ENCODE data around the gene WIZ.
"Not testable (repeated sequence)": the region's sequence is repeated elsewhere in the genome, so short reads cannot be mapped to it uniquely, and the experiment has no call there.

Gene WIZ

DNA sequence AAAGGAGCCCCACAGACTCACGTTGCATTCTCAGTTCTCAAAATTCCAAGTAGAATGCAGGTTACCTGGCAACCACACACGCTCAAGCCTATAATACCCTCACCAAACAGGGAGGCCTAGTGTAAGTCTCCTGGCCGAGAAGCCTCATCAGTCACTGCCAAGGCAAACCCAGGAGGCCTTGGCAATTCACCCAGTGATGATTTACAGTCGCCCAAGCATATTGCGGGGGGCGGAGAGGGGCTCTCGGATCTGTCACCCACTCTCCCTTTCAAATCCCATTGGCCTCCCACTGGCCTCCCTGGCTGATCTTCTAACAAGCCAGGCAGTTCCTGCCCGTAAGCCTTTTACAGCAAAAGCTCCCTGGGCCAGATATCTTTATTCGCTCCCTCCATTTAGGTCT lies 32.1 kb downstream of the WIZ start:
- FAIRE-seq (no peak), DNase-seq (ENCODE audit: insufficient read length, low spot score) (no peak)

DNA sequence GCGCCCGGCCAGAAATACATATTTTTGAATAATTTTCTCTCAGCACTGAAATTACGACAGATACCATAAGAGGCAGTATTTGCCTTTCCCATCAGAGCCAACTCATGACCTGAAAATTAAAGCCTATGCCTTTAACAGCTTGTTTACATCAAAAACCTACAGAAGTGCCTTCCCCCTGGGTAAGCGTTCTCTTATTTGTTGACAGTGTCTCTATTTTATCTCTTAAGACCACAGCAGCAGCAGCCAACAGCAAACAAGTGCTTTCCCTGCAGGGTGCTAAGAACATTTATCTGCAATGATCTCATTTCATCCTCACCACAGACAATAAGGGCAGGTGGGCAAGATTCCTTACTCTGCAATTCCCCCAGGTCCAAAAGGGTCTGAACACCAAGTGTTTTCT lies 36.9 kb downstream of the WIZ start:
- DNase-seq (ENCODE audit: insufficient read length, low spot score) = no peak

DNA sequence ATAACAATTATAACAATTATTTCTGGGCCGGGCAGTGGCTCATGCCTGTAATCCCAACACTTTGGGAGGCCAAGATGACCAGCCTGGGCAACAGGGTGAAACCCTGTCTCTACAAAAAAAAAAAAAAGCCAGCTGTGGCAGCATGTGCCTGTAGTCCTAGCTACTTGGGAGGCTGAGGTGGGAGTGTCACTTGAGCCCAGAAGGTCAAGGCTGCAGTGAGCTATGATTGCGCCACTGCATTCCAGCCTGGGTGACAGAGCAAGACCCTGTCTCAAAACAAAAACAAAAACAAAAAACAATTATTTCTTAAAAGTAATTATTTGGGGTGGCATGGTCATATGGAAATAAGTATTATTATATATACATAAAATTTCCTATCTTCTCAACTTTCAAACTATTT lies 38.4 kb downstream of the WIZ start:
- not testable (repeated sequence) for FAIRE-seq; DNase-seq (ENCODE audit: insufficient read length, low spot score)

More for the DNA sequence above, 36.9 kb downstream of the WIZ start:
- no peak for FAIRE-seq

DNA sequence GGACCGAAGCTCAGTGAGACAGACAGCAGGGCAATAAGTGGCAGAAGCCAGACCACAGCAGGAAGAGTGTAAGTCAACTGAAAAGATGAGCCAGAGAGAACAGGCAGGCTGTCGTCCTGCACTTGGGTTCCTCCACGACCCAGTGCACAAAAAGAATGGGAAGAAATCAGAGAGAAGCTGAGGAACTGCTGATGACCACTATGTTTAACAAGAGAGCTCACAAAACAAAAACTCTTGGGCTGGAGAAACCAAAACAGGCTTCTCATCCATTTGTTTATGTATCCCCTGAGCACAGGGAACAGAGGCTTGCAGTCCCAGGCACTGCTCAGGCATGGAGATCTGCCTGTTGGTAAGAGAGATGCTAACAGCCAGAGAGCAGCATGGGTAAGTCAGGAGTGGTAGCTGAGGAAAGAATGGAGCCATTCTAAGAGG lies 45.0 kb downstream of the WIZ start:
- no peak for DNase-seq (ENCODE audit: insufficient read length, low spot score)
- no peak for FAIRE-seq

DNA sequence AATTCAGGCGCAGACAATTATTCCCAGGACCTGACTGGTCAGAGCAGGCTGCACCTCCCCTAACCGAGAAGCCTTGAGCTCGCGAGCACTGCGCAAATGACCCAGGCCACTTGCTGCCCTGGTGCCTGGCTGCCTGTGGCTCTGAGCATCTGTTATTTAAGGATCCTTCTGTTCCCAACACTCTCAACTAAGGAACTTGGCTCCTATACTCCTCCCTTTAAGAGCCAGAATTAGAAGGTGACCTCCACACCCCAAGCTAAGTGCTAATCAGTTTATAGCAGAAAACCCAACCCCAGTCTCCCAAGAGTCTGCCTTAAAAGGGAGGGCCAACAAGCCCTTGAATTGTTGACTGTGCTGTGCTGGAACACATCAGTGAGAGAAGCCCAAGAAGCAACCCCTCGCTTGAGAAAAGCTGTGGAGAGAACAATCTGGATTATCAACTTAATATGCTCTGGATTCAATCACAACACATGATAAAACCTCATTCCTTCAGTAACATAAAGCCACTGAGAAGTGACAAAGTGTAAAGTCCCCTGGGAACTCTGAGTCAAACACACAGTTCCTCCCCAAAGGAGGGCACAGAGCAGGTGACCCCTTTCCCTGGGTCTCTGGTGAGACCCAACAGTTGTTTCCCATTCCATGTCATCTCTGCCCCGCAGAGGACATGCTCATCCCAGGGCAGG lies 45.5 kb downstream of the WIZ start:
- FAIRE-seq (no peak), DNase-seq (ENCODE audit: insufficient read length, low spot score) (no peak)

DNA sequence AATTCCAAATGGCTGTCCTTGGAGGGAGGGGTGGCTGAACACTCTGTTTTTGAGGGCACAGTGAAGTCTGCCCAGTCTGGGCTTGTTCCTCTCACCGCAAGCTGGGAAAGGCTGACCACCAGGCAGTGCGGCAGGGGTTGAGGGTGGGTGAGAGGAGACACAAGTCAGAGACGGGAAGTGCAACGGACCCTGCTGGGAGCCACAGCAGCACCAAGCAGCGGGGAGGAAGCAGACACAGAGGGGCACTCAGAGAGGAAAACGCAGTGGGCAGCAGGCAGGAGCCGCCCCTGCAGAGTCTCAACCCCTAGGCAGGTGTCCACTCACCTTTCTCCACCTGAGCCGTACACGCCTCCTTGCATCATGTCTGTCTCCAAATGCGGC lies 46.6 kb downstream of the WIZ start:
- no peak for FAIRE-seq
- DNase-seq (ENCODE audit: insufficient read length, low spot score) = no peak

- no peak for DNase-seq (ENCODE audit: insufficient read length, low spot score)
- no peak for FAIRE-seq
These were observed 47.2 kb downstream of the WIZ start for GRCh38 chr19:15402411-15403150.

GRCh38 chr19:15401397-15401710 lies 48.4 kb downstream of the WIZ start:
- no peak for FAIRE-seq
- no peak for DNase-seq (ENCODE audit: insufficient read length, low spot score)

DNA sequence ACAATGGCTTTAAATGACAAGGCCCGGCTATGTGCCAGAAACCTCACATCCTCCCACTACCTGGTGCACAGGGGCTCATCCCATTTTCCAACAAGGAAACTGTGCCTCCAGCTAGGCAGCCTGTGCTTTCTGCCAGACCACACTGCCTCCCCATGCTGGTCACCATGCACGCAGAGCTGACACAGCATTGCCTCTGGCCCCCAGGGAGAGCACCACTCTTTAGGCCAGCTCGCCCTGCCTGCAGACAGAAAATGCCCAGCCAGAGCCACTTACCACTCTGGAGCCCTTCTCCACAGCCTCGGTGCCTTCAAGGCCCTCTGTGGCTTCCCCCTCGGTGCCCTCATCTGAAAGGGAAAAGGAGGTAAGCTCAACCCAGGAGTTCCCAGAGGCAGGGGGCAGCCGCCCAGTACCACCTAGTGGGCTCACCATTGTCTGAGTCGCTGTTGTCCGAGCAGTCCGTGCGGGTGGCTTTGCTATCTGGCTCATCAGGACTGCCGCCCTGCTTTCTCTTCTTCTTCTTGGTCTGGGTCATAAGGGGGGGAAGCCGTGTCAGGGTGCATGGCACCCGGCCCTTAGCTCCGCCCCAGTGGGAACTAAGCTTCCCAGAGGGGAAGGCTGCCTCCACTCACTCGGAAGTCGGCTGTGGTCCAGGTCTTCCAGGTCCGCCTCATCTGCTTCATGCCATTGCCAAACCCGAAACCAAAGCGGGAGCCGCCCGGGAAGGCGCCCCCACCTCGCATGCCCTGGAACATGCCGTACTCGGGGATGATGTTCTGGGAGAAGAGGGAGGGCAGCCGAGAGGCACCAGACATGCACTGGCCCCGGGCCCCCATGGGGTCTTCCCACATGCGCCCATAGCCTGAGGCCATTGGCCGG lies 49.0 kb downstream of the WIZ start:
- FAIRE-seq (no peak), DNase-seq (ENCODE audit: insufficient read length, low spot score) (no peak)

GRCh38 chr19:15399635-15400034 lies 50.1 kb downstream of the WIZ start:
- FAIRE-seq (no peak), DNase-seq (ENCODE audit: insufficient read length, low spot score) (no peak)

GRCh38 chr19:15399234-15399515 lies 50.6 kb downstream of the WIZ start:
- no peak for FAIRE-seq

GRCh38 chr19:15398501-15399233 lies 51.1 kb downstream of the WIZ start:
- FAIRE-seq (no peak), DNase-seq (ENCODE audit: insufficient read length, low spot score) (no peak)

More at GRCh38 chr19:15399234-15399515, 50.6 kb downstream of the WIZ start:
- DNase-seq (ENCODE audit: insufficient read length, low spot score) = no peak

DNA sequence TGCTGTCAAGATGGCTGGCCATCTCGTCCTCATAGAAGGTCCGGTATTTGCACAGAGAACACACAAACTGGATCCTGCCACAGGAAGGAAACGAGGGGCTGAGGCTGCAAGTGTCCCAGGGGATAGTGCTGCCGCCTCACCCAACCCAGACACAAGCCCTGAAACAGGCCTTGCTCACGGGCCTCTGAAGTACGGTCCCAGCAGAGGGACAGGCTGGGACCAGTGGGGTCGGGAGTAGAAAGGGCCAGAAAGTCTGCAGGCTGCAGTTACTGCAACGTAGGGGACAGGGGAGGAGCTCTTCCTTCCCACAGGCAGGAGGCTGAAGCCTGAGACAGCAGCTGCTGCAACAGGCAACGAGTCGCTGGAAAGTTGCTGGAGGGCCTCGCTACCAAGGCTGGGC lies 52.0 kb downstream of the WIZ start:
- no peak for FAIRE-seq

DNA sequence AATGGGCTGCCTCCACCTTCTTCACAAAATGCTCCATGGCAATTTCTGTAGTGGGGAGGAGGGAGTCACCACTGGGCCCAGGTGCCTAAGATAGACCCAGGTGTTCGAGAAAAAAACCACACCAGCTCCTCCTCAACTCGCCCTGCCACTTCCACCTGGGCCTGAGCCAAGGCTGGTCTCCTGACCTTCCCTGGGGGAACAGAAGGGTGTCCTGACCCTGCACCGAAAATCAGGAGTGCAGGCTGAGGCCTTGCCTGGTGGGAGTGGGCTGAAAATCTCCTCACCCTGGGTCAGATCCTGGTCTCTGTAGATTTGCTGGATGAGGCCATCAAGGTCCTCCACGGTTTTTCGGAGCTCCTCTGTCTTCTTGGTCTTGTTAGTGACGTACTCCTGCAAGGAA lies 52.5 kb downstream of the WIZ start:
- no peak for DNase-seq (ENCODE audit: insufficient read length, low spot score)
- FAIRE-seq = no peak

More for the DNA sequence above, 52.0 kb downstream of the WIZ start:
- DNase-seq (ENCODE audit: insufficient read length, low spot score) = no peak

DNA sequence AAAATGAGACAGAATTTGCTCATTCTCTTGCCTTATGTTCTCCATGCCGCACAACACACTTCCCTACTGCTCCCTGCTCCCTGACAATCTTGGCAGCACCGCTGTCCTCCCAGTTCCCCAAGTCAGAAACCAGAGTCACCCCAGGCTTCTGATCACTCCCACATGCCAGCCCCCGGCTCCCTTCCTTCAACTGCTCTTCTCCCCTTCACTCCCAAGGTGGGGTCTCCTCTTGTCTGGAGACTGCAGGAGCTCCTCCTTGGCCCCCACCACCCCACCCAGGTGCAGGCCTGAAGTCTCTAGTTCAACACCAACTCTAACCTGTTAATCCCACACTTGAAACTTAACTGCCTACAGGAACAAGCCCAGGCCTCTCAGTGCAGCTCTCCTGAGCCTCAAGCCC lies 53.3 kb downstream of the WIZ start:
- DNase-seq (ENCODE audit: insufficient read length, low spot score) (no peak), FAIRE-seq (no peak)

DNA sequence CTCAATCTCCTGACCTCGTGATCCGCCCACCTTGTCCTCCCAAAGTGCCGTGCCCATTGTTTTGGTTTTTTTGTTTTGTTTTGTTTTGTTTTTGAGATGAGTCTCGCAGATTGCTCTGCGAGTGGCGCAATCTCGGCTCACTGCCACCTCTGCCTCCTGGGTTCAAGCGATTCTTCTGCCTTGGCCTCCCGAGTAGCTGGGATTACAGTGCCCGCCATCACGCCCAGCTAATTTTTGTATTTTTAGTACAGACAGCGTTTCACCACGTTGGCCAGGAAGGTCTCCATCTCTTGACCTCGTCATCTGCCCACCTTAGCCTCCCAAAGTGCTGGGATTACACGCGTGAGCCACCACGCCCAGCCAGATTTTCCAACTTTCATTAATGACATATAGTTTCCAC lies 54.5 kb downstream of the WIZ start:
- not testable (repeated sequence) for FAIRE-seq; DNase-seq (ENCODE audit: insufficient read length, low spot score)

DNA sequence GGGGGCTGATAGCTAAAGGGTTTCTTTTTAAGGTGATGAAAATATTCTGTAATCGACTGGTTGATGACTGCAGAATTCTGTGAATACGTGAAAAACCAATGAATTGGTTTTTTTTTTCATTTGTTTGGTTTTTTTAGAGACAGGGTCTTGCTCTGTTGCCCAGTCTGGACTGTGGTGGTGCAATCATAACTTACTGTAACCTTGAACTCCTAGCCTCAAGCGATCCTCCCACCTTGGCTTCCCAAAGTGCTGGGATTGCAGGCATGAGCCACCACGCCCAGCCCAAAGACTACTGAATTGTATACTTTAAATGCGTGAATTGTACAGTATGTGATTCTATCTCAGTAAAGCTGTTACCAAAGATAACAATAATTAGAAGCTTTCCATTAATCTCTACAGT lies 55.3 kb downstream of the WIZ start:
- no peak for FAIRE-seq

GRCh38 chr19:15393963-15394362 lies 55.8 kb downstream of the WIZ start:
- DNase-seq (ENCODE audit: insufficient read length, low spot score) = no peak
- no peak for FAIRE-seq

More for the DNA sequence above, 55.3 kb downstream of the WIZ start:
- no peak for DNase-seq (ENCODE audit: insufficient read length, low spot score)

DNA sequence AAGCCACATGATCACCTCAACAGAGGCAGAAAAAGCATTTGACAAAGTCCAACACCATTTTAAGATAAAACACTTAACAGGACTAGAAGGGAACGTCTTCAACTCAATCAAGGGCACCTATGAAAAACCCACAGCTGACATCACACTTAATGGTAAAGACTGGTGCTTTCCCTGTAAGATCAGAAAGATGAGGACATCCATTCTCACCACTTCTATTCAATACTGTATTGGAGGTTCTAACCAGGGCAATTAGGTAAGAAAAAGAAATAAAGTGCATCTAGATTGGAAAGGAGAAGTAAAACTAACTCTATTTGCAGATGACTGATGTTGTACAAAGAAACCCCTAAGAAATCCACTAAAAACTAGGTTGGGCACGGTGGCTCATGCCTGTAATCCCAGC lies 58.9 kb downstream of the WIZ start:
- no peak for DNase-seq (ENCODE audit: insufficient read length, low spot score)
- no peak for FAIRE-seq

GRCh38 chr19:15381864-15382263 lies 67.9 kb downstream of the WIZ start:
- FAIRE-seq = no peak
- no peak for DNase-seq (ENCODE audit: insufficient read length, low spot score)

DNA sequence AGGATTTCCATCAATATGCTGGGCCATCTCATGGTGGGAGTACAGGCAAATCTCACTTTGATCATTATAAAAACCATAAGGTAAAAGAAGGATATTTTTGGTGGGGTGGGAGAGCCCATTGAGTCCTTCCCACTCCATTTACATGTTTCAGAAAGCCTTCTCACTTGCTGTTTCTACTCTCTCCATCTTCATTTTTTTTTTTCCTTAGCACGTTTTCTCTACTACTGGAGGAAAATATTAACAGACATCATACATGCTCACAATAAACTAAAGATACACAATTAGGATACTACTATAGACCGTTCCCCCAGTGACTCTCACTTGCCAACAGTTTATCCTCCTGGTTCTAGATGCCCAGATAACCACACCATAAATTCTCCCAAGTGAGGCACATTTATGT lies 68.3 kb downstream of the WIZ start:
- DNase-seq (ENCODE audit: insufficient read length, low spot score) = no peak
- no peak for FAIRE-seq

All from GM19239 (cell line).